Right forelimb (tissue), 1 donor: ENCODE data around the gene RILP.

Experiments
- DNase-seq: peaks from one replicate; pipeline ENCODE4 v3.0.0-alpha.2; 2018

The RILP gene

DNA sequence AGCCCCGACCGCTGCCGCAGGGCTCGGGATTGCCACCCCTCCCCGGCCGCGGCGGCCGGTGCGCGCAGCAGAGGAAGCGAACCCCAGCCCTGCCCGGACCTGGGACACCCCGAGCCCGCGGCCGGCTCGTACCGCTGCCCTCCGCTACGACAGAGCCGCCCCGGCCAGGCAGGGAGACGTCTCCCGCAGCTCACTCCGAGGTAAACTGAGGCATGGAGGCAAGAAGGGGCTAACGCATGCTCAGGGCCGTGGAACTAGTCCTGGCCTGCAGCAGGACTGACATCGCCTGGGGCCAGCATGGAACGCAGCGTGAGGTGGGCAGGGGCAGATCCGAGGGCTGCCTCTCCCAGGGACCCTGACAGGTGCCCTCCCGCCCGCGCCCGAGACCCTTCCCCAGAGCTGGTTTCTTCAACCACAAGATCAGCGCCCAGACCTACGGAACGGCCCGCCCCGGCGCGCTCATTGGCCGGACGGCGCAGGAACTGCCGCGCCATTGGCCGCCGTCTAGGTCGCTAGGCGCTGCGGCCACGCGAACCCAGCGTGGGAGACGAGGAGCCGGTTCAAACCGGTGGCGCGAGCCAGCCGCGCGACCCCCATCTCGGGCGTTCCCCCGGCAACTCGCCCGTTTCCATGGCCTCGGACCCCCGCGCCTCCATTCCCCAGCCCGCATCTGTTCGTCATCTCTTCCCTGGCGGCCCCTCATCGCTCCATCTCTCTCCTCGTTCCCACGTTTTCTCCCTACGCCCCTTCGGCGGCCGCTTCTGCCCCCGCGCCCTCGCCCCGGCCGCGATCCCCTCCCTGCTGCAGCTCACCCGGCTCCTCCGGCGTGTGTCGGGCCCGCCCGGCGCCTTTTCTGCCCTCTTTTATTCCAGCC lies 21.4 kb downstream of the RILP start, which contains the start of gene SLC43A2:
Gene SLC43A2, minus strand, starts transcription at position 853 of the 874 bp plus-strand sequence. CDS start 960 bp downstream, outside the sequence.
- peak; percentile 85 for DNase-seq

DNA sequence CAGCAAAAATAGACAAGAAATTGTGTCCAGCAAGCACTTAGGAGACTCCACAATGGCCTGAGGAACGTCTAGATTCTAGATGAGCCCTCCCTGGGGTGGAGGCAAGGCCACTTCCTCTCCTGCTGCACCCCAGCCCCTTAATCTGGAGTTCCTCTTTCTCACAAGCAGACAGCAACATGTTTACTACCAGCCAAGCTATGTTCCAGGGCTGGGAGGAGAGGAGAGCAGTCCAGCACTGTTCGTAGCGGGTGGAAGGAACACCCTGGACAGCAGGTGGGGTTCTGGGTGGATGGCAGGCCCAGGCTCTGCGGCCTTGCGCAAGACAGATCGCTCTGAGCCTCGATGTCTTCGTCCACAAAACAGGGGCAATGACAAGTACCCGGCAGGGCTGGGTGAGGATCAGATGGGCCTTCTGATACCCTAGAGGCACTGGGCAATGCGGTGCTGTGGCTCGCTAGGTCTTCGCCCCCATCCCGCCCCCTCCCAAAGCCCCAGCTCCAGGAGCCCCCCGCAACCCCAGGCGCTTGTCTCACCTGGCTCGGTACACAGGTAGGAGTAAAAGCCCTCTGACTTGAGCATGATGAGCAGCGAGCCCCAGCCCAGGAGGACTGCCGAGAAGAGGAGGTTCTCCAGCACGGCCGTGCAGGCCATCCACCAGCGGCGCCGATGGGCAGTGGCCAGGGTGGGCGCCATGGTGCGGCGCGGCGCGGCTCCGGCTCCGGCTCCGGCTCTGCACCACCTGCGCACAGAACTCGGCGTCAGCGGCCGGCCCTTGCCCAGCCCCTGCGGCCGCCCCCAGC lies 22.3 kb downstream of the RILP start:
- no peak for DNase-seq

DNA sequence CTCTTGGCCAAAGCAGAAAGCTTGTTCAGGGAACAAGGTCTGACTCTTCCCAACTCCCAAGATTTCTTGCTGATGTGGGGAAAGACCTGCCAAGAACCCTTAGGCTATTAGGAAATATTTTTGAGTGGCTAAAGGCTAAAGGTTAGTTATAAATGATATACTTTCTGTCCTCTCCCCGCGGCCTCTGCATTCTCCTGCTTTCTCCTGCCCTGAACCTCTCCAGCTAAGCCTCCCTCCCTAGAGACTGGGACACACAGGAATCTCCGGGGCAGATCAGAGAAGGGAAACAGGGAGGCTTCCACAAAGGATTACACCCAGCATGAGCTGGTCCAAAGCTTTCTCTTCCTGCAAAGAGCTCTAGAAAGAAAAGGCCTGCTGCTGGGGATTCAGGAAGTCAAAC lies 23.3 kb downstream of the RILP start:
- DNase-seq = no peak

DNA sequence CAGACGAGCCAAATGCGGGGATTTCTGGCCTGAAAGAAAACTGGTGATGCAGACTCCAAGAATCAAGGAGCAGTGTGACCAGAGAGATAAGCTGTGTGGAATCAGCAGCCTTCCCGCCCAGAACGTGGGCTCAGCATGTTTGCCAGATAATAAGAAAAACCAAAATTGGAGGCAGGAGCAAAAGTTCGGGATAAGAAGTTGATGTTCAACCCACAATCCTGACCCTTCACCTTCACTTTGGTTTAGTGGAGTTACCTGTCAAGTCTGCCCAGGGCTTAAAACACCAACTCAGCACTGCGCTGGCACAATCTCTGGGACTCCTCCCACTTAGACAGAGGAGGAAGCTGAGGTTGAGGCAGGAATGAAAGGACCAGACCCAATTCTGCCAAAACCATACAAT lies 24.1 kb downstream of the RILP start:
- DNase-seq = no peak

DNA sequence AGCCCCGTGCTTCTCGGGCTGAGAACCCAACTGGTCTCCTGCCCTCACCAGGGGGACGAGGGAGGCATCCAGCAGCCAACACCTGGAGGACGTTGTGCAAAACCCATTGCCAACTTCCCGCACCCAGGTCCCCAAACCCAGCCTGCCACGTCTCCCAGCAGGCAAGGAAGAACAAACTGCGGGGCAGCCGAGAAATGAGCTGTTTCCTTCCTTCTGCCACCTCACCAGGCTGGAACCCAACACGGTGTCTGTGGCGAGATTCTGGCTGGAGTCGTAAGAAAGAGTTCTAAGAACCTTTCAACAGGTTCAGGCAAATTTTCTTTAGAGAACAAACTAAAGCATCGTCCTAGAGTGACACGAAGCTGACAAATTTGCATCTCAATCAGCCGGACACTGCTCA lies 24.6 kb downstream of the RILP start:
- DNase-seq = no peak

DNA sequence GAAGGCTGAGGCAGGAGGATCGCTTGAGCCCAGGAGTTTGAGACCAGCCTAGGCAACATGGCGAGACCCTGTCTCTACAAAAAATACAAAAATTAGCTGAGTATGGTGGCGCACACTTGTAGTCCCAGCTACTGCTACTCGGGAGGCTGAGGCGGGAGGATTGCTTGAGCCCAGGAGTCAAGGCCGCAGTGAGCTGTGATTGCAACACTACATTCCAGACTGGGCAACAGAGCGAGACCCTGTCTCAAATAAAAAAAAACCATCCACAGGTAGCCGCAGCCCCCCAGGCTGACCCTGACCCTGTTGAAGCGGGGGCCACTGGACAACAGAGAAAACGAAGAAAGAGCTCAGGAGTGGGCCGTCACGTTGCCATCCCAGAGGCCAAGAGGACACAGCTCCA lies 25.0 kb downstream of the RILP start:
- DNase-seq = no peak

DNA sequence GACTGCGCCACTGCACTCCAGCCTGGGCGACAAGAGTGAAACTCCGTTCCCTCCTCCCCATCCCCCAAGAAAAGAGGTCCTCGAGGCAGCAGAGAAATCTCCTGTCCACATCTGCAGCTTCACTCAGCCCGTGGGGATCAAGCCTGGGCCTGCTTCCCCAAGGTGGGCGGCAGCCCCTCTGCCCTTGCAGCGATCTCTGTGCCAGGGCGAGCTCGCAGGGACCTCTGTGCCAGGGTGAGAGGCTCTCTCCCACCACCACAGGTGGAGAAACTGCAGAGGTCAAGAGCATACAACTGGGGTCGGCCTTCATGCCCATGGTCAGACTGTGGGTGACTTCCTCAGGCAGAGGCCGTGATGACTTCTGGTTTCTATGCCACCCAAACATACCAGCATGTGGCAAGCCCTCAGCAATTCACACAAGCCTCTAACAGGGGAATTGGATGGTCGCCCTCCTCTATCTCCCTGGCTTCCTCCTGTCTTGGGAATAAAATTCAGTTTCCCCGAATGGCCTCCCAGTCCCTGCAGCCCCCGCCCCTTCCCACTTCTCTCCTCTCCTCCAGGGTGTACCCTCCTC lies 26.5 kb downstream of the RILP start:
- DNase-seq = no peak

DNA sequence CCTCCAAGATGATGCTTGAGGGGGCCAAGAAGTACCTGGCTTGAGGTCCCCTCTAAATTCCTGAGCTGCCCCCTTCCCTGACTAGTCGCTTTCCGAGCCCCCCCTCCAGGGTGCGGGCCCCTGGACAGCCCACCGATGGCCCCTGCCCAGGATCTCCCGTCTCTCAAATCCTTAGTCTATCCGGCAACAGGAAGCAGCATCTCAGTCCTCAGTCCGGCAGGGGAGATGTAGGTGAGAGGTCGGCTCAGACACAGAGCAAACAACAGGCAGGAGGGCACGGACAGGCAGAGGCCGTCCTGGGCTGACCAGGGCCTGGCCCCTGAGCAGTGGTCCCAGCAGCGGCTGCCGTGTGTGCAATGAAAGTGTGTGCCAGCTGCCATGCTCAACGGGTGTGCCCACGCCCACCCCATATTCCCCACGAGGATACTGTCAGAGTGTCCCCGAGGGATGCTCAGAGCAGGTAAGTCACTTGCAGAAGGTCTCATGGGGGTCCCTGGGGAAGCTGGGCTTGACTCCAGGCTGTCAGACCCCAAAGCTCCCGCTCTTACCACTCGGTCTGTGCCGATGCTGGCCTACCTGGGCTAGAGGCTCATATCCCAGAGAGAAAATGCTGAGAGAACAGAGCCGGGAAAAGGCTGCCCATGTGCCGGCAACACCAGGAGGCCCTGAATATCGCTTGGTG lies 28.3 kb downstream of the RILP start:
- no peak for DNase-seq

DNA sequence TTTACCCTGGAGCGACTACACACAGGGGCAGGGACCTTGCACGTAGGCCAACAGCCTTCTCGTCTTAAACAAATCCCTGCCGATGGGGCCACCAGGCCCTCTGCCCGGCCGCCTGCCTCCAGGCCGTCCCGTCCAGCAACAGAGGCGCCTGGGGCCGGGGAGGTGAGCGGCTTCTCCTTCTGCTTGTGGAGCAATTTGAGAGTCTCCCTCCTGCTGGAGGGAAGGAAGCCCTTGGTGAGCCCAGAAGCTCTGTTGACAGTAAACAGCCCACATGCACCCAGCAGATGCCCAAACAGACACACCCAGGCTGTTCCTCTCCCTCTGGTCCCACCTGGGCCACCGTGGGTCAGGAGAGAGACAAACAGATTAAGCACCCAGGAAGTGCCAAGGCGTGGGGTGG lies 29.2 kb downstream of the RILP start:
- no peak for DNase-seq

DNA sequence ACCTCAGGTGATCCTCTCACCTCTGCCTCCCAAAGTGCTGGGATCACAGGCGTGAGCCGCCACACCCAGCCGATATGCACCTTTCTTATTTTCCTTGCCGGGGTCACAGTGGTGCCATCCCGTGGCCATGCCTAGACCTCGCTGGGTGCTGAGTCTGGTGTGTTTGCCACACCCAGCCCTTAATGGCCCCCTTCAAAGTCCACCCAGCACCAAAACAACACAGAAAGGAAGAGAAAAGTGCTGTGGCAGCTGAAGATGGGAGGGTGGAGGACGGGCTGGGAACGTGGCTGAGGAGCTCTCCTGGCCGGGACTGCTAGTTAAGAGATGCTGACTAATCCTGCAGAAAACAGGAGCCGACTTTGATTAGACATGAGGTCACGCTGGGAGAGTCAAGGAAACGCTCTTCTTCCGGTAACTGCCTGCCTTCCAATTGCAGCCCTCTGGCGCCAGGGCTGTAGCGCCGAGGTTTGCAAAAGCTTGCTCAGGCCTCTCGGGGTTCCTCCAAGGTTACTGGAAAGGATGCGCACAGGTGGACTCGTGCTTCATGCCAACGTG lies 32.0 kb downstream of the RILP start:
- DNase-seq = no peak

DNA sequence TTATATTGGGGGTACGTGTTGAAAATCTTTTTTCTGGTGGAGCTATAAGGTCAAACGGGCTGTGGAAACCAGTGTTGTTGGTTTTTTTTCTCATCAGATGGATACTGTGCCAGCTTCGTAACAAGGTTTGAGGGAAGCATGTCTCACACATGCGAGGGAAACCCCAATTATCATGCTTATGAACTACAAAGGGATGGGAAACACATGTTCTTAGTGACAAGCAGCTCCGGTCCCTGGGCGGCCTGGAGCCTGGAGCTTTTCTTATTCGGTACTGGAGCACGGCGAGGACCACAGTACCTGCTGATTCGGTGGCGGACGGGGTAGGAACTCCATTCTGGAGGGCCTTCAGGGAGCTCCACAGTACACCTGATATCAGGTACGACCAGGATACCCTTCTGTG lies 33.6 kb downstream of the RILP start:
- no peak for DNase-seq

DNA sequence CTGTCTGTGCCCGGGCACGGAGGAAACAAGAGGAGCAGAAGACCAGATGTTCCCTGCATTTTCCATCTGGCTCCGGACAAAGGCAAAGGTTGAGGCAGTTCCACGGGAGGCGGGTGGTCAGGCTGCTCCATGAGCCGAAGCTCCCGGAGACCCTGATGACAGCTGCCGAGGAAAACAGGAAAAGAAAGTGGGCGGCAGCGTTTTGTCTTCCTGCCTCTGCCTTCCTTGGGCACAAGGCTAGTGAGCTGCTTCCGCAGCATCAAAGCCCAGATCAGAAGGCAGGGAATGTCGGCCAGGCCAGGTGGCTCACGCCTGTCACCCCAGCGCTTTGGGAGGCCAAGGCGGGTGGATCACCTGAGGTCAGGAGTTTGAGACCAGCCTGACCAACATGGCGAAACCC lies 37.3 kb downstream of the RILP start:
- DNase-seq = no peak

DNA sequence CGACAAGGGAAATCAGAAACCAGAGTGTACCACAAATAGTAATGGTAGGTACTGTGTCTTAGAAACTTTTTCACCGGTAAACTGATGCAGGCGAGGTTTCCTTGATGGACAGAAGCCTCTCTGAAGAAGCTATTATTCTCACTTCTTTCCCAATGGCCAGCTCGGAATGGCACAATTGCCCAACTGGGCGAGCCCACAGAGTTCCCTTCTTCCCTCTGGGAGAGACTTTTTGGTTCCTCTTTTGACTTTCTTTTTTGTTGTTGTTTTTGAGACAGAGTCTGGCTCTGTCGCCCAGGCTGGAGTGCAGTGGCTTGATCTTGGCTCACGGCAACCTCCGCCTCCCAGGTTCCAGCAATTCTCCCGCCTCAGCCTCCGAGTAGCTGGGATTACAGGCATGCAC lies 38.0 kb downstream of the RILP start:
- DNase-seq = no peak

DNA sequence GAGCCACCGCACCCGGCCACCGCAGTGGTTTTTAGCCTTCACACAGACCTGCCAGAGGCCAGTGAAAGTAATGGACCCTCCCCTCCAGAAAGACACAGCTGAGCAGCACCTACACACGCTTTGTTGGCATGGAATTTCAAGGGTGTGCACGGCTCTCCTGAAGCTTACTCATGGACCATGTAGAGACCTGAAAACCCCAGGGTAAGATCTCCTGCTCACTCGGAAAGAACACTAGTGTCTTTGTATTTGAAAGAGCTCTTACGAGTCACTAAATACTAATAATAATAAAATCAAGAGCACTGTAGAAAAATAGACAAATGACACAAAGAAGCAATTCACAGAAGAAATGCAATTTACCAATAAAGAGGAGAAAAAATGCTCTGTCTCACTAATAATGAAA lies 41.0 kb downstream of the RILP start:
- DNase-seq = no peak

DNA sequence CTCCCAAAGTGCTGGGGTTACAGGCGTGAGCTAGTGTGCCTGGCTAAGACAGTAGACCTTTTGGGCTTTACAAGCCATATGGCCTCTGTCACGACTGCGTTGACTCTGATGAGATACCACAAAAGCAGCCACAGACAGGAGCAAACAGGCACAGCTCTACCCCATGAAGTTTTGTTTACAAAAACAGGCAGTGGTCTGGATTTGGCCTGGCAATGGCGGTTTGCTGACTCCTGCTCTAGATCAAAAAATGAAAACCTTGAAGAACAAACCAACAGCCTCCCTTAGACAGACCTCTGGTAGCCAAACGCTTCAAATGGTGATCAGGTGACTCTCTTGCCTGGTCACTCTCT lies 41.7 kb downstream of the RILP start:
- DNase-seq = no peak

DNA sequence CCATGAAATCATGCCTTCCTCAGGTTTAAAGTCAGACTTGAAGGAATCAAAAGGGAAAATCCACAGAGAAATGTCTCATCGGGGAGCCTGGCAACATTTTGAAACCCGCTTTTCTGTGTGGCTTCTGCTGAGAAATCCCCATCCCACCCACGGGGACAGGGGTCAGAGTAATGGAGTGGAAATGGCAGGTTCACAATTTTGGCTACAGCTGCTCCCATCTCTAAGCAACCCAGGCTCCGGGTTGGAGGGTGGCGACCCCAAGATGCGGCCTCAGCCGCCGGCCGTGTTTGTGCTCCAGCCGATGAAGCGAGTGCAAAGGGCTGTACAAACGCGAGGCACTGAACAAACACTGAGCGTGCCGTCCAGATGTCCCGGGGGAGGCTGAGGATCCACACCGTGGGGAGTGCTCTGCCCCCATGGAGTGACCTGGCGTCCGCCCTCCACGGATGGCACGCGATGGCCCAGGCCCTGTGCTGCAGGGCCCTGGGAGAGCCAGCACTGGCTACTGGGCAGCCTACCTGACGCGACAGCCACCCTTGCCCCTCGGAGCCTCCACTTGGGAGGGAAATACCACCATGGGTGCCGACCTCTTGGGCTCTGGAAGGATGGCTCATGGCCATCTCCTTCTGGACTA lies 43.2 kb downstream of the RILP start:
- no peak for DNase-seq

DNA sequence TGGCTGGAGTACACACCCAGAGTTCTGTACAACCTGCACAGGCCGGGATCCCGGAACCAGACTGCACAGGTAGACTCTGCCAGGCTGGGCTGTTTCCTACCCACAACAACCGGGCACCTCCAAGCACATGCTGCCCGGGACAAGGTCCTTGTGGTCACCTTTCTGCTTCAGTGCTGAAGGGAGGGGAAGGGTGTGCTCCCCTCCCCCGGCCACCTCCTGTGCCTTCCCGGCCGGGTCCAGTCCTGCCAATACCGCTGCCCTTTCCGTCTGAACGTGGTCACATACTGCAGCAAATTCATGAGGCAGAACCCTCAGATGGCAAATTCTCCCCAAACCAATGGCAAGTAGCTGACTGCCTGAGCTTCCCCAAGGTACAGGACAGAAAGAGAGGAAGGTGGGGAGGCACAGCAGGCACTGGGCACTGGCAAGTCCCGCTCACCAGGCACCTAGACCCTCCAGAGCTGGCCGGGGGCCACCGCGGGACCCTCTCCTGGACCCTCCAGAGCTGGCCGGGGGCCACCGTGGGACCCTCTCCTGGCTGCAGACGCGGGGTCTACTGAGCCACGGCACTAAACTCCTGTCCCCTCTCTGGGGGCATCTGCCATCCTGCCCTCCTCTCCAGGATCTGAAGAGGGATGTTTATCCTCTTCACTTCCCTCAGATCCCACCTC lies 43.9 kb downstream of the RILP start:
- no peak for DNase-seq

DNA sequence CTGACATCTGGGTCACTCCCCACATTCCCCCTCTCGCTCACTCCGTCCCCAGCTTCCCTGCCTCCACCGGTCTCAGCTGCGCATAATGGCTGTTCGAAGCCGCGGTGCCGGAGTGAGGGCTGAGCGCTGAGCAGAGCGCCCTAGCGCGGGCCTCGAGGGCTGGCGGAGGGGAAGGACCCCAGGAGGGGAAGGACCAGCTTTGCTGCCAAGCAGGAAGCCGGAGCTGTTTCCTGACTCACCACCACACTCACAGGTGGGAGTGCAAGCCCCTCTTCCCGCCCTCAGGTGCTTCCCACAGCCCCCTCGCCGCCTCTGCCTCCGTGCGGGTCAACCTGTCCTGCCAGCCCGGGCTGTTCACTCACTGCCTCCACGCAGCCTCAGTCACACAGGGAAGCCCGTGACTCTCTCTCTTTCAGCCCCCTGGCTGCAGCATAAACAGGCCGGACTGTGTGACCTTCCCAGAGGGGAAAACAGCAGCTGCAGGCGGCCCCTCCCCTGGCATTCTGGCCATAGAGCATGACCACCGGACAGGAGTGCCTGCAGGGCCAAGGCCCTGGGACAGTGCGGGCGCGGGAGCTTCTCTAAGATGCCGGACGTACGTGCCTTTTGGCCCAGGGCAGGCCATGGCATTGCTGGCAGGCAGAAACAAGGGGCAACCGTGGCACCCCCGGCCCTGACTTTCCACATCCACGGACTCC lies 44.7 kb downstream of the RILP start:
- DNase-seq = peak; percentile 49

DNA sequence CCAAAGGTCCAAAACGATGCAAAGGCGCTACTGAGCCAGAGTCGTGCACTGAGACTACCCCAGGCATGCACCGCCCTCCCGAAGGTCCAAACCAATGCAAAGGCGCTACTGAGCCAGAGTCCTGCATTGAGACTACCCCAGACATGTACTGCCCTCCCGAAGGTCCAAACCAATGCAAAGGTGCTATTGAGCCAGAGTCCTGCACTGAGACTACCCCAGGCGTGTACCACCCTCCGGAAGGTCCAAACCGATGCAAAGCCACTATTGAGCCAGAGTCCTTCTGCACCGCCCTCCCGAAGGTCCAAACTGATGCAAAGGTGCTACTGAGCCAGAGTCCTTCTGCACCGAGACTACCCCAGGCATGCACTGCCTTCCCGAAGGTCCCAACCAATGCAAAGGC lies 48.1 kb downstream of the RILP start:
- no peak for DNase-seq

DNA sequence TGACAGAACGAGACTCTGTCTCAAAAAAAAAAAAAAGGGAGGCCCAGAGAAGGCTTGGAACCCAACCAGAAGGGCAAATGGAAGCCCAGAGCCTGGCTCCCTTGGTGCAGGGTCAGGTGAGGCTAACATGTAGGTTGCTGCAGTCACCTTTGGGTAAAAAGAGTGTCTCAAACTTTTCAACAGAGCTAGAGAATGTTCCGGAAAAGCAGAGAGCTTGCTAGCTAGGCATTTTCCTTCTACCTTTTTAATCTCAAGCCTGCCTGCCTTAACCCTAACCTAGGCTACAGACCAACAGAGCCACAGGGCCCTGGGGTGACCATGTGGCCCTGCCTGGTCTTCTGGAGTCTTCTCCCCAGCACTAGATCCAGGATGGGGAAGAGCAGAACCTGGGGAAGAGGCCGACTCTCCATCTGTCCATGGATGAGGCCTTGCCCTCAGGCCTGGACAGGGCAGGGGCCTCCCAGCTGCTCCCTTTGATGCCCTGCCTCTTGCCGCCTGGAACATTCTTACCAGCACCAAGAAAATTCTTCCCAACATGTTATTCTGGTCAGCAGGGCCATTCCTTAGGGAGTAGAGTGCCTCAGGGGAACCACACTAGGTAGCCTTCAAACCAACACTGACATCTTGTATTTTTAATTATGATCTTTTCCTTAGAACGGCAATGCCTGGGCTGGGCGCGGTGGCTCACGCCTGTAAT lies 51.1 kb downstream of the RILP start:
- no peak for DNase-seq
